Activated CD4-positive, alpha-beta T cell treated with anti-CD3 and anti-CD28 coated beads, Interleukin-2, amount 50 U/mL, for 16 hours (primary cell): Measurements from ENCODE around the gene LLPH.
A peak's percentile ranks its signal among the peaks of the same experiment; 100 is the strongest.

ENCODE experiments used
- DNase-seq: peaks from one replicate; pipeline ENCODE4 v3.0.0-alpha.2; 2020

LLPH gene

GRCh38 chr12:66087365-66087943 is 43.1 kb downstream of the LLPH start:
- peak; percentile 52 for DNase-seq

GRCh38 chr12:66085998-66086397 is 44.6 kb downstream of the LLPH start:
- DNase-seq = no peak

- no peak for DNase-seq
Observed at GRCh38 chr12:66085213-66085612, 45.3 kb downstream of the LLPH start.

- no peak for DNase-seq
Observed at GRCh38 chr12:66083766-66084165, 46.8 kb downstream of the LLPH start.

- no peak for DNase-seq
Observed at GRCh38 chr12:66082744-66083143, 47.8 kb downstream of the LLPH start.

- DNase-seq = no peak
Observed at GRCh38 chr12:66080791-66081190, 49.8 kb downstream of the LLPH start.

- DNase-seq = no peak
Observed at GRCh38 chr12:66077542-66077941, 53.0 kb downstream of the LLPH start.

- no peak for DNase-seq
Observed at GRCh38 chr12:66074561-66074960, 56.0 kb downstream of the LLPH start.

- DNase-seq = no peak
Observed at GRCh38 chr12:66072566-66072965, 58.0 kb downstream of the LLPH start.

GRCh38 chr12:66072135-66072534 is 58.4 kb downstream of the LLPH start:
- DNase-seq = no peak

- no peak for DNase-seq
Observed at GRCh38 chr12:66071549-66071948, 59.0 kb downstream of the LLPH start.

GRCh38 chr12:66070378-66071120 is 60.0 kb downstream of the LLPH start:
- no peak for DNase-seq

GRCh38 chr12:66066929-66067523 is 63.5 kb downstream of the LLPH start:
- no peak for DNase-seq
